K562 (cell line): Measurements from ENCODE around the gene SLC2A4RG. TPM values are rescaled to one million over a fixed set of nuclear protein-coding genes. Genes with fewer than 3 reads are reported as not detected.

Source experiments
- ATAC-seq: fragments of 200-7000 bp; cut with Tn5 transposase; 3 replicates; pipeline ENCODE4 v1.9.1; 2020; ENCODE audit warnings: moderate library complexity
- BruUV-seq: library from RNA; stranded (reverse); fragments of 400-500 nt; replicated peaks from 2 replicates; lab custom pipeline; 2021; lab: Mats Ljungman, UMichigan
- CTCF ChIA-PET: fragments of 300-600 bp; formaldehyde crosslinking; extraction: SDS; loops from one replicate; lab custom pipeline; 2021; ENCODE audit warnings: low intra/inter-chr PET ratio; lab: Yijun Ruan, JAX
- POLR2A ChIA-PET: fragments of 300-600, 350-650 bp; sonication (Branson Sonifier 250); formaldehyde crosslinking; extraction: SDS; loops from one replicate; lab custom pipeline; 2021; ENCODE audit warnings: antibody characterized with exemption, inconsistent platforms; lab: Yijun Ruan, JAX
- DNase-seq, 4 experiments: peaks; one replicate each; pipeline versions ENCODE4 v3.0.0 to v3.0.0-alpha.2; 2011 to 2018; ENCODE audit warnings: low spot score in 3 of 4, mixed read lengths in 3 of 4; ENCODE audit errors: extremely low read depth in 1 of 4
- FAIRE-seq: peaks from 2 replicates; lab custom pipeline; 2011; peaks lifted over from hg19 to GRCh38; lab: Jason Lieb, UNC
- H2AFZ ChIP-seq: 2 replicates; pipeline ENCODE4 v1.6.0; 2011; ENCODE audit warnings: low read depth, low read length, control low read depth, inconsistent platforms
- H3K27ac ChIP-seq: fragments of 200-600 bp; 3 replicates; pipeline ENCODE4 v1.8.0; 2011; ENCODE audit warnings: low read depth, mild to moderate bottlenecking, control low read depth, inconsistent platforms, low read length, moderate library complexity, mixed read lengths; ENCODE audit errors: extremely low read depth
- H3K27me3 ChIP-seq, 2 experiments: fragments of 300-600 bp in 1 of 2; 2 replicates in 1 of 2; 3 replicates in 1 of 2; pipeline versions ENCODE4 v1.6.0 to v1.8.0; 2011; ENCODE audit warnings: inconsistent platforms in 2 of 2, low read length in 2 of 2, mild to moderate bottlenecking in 1 of 2, mixed read lengths in 1 of 2, moderate library complexity in 1 of 2; ENCODE audit not compliant: control insufficient read depth in 2 of 2, insufficient read depth in 2 of 2
- H3K36me3 ChIP-seq: fragments of 300-600 bp; 3 replicates; pipeline ENCODE4 v1.8.0; 2011; ENCODE audit warnings: mild to moderate bottlenecking, low read length, inconsistent platforms; ENCODE audit not compliant: control insufficient read depth, insufficient read depth
- H3K4me1 ChIP-seq, 2 experiments: fragments of 200-600 bp in 1 of 2; replicated peaks in 1 of 2; 2 replicates in 1 of 2; 3 replicates in 1 of 2; pipeline versions ENCODE4 v1.5.1 to v1.8.0; 2011; ENCODE audit warnings: inconsistent platforms in 2 of 2, low read length in 2 of 2, mild to moderate bottlenecking in 1 of 2, mixed read lengths in 1 of 2, moderate library complexity in 1 of 2; ENCODE audit not compliant: control insufficient read depth in 2 of 2, insufficient read depth in 2 of 2
- H3K4me2 ChIP-seq: 2 replicates; pipeline ENCODE4 v1.6.1; 2011; ENCODE audit warnings: low read length, control low read depth, inconsistent platforms, mixed read lengths; ENCODE audit not compliant: insufficient read depth
- H3K4me3 ChIP-seq: fragments of 200-600 bp; sonication (generic), shearing (Covaris generic); 2 replicates; pipeline ENCODE4 v1.5.1; 2016; ENCODE audit warnings: control low read depth, inconsistent platforms
- H3K79me2 ChIP-seq: fragments of 200-600 bp; 3 replicates; pipeline ENCODE4 v1.8.0; 2011; ENCODE audit warnings: low read length, inconsistent platforms; ENCODE audit not compliant: control insufficient read depth, insufficient read depth
- H3K9ac ChIP-seq, 2 experiments: 2 replicates each; pipeline versions ENCODE4 v1.6.0 to v1.6.1; 2011; ENCODE audit warnings: low read depth in 2 of 2, low read length in 2 of 2, control low read depth in 1 of 2, inconsistent platforms in 1 of 2, mild to moderate bottlenecking in 1 of 2, mixed read lengths in 1 of 2; ENCODE audit not compliant: insufficient read depth in 1 of 2
- H3K9me1 ChIP-seq: one replicate; pipeline ENCODE4 v1.6.0; 2011; ENCODE audit warnings: inconsistent platforms, mild to moderate bottlenecking, low read length, moderate library complexity; ENCODE audit not compliant: control insufficient read depth, insufficient read depth
- H3K9me3 ChIP-seq: replicated peaks from 2 replicates; pipeline ENCODE4 v1.5.1; 2011; ENCODE audit warnings: low read depth, low read length, inconsistent platforms; ENCODE audit not compliant: control insufficient read depth, insufficient read depth
- H4K20me1 ChIP-seq: replicated peaks from 2 replicates; pipeline ENCODE4 v1.6.1; 2011; ENCODE audit warnings: low read length, inconsistent platforms, mixed read lengths; ENCODE audit not compliant: control insufficient read depth, insufficient read depth
- ARID1B ChIP-seq: fragments of 450-650 bp; IDR thresholded peaks from 2 replicates; pipeline ENCODE4 v1.6.1; 2016; ENCODE audit warnings: antibody characterized with exemption, mild to moderate bottlenecking, inconsistent platforms
- CREM ChIP-seq: IDR thresholded peaks from 2 replicates; pipeline ENCODE4 v1.6.1; 2014; ENCODE audit warnings: antibody characterized with exemption, low read depth
- EHMT2 ChIP-seq: fragments of 450-650 bp; IDR thresholded peaks from 2 replicates; pipeline ENCODE4 v1.6.1; 2018; ENCODE audit warnings: antibody characterized with exemption
- ETV5 ChIP-seq: sonication (generic); formaldehyde crosslinking; IDR thresholded peaks from 2 replicates; pipeline ENCODE4 v1.4.0; 2020; ENCODE audit warnings: low read depth, mild to moderate bottlenecking, missing genetic modification reagents
- FUS ChIP-seq: fragments of 200-400 bp; formaldehyde crosslinking; optimal IDR thresholded peaks from 2 replicates; pipeline ENCODE3; 2017; ENCODE audit warnings: low read depth, low read length
- KDM5B ChIP-seq: fragments of 200-600 bp; sonication (generic); IDR thresholded peaks from 2 replicates; pipeline ENCODE4 v1.6.1; 2012; ENCODE audit warnings: low read depth, mild to moderate bottlenecking, moderate library complexity, low read length, control low read depth, inconsistent platforms; ENCODE audit not compliant: insufficient replicate concordance
- MAFK ChIP-seq: IDR thresholded peaks from 2 replicates; pipeline ENCODE4 v1.6.1; 2011; ENCODE audit warnings: low read length, improper control_type of control experiment
- MCM3 ChIP-seq: fragments of 450-650 bp; IDR thresholded peaks from 2 replicates; pipeline ENCODE4 v1.6.1; 2016
- MYBL2 ChIP-seq, 2 experiments: fragments of 450-650 bp in 1 of 2; sonication (generic) in 1 of 2; formaldehyde crosslinking in 1 of 2; IDR thresholded peaks; 2 replicates each; pipeline versions ENCODE4 v1.6.1 to v1.8.1; 2017 to 2022; ENCODE audit warnings: borderline replicate concordance in 1 of 2, inconsistent platforms in 1 of 2, low read depth in 1 of 2, mild to moderate bottlenecking in 1 of 2, missing genetic modification reagents in 1 of 2, moderate library complexity in 1 of 2
- PHB2 ChIP-seq: fragments of 450-650 bp; IDR thresholded peaks from 2 replicates; pipeline ENCODE4 v1.6.1; 2017; ENCODE audit warnings: low read depth
- POLR2A ChIP-seq: fragments of 450-650 bp; conservative IDR thresholded peaks from 2 replicates; pipeline ENCODE4 v1.6.1; 2016
- RBFOX2 ChIP-seq: fragments of 200-400 bp; formaldehyde crosslinking; IDR thresholded peaks from 2 replicates; pipeline ENCODE4 v1.6.1; 2017; ENCODE audit warnings: low read depth, mild to moderate bottlenecking, low read length, moderate library complexity
- RBM39 ChIP-seq: fragments of 200-400 bp; formaldehyde crosslinking; optimal IDR thresholded peaks from 2 replicates; pipeline ENCODE3; 2018; ENCODE audit warnings: low read depth, low read length
- RUNX1 ChIP-seq: sonication (generic); IDR thresholded peaks from 2 replicates; pipeline ENCODE4 v1.6.1; 2016; ENCODE audit warnings: antibody characterized with exemption, low read depth
- SMARCA4 ChIP-seq: fragments of 450-650 bp; IDR thresholded peaks from 2 replicates; pipeline ENCODE4 v1.6.1; 2016
- TCFL5 ChIP-seq: fragments of 250-450 bp; sonication (Bioruptor Pico); conservative IDR thresholded peaks from 2 replicates; pipeline ENCODE4 v1.6.1; 2021; ENCODE audit warnings: mild to moderate bottlenecking, moderate library complexity, matching md5 sums
- ZBTB7A ChIP-seq: IDR thresholded peaks from 2 replicates; pipeline ENCODE4 v1.6.1; 2011; ENCODE audit warnings: low read depth, mild to moderate bottlenecking, low read length, moderate library complexity, borderline replicate concordance; ENCODE audit not compliant: control insufficient read depth
- ZBTB8A ChIP-seq: fragments of 450-650 bp; IDR thresholded peaks from 2 replicates; pipeline ENCODE4 v1.6.1; 2018; ENCODE audit warnings: mild to moderate bottlenecking, moderate library complexity; ENCODE audit not compliant: partially characterized antibody
- ZFX ChIP-seq: sonication (generic); formaldehyde crosslinking; IDR thresholded peaks from 2 replicates; pipeline ENCODE4 v1.8.0; 2022; ENCODE audit warnings: mild to moderate bottlenecking, missing genetic modification reagents, moderate library complexity
- ZKSCAN8 ChIP-seq: fragments of 200-800 bp; sonication (Bioruptor generic); IDR thresholded peaks from 2 replicates; pipeline ENCODE4 v1.6.1; 2016; ENCODE audit warnings: missing genetic modification characterization, missing compliant biosample characterization
- ZNF184 ChIP-seq: sonication (generic); formaldehyde crosslinking; IDR thresholded peaks from 2 replicates; pipeline ENCODE4 v1.5.0; 2020; ENCODE audit warnings: missing genetic modification reagents
- ZNF77 ChIP-seq: fragments of 250-450 bp; sonication (Bioruptor Pico); IDR thresholded peaks from 2 replicates; pipeline ENCODE4 v1.5.0; 2020
- ZNF780A ChIP-seq: fragments of 250-450 bp; sonication (Bioruptor Pico); IDR thresholded peaks from 2 replicates; pipeline ENCODE4 v1.5.0; 2021; ENCODE audit warnings: mild to moderate bottlenecking
- WGBS: fragments of 100-300 bp; shearing (Covaris generic); methylation state at CpG from one replicate; pipeline ENCODE4 v1.1.6; 2016; ENCODE audit warnings: low coverage, mixed read lengths; ENCODE audit not compliant: insufficient coverage; ENCODE audit errors: missing lambda C conversion rate; 5-methylcytosine and 5-hydroxymethylcytosine counted together
- in situ Hi-C: fragments of 300-500 bp; cut with MboI; formaldehyde crosslinking; loops from 4 replicates; pipeline ENCODE4 v1.15.0; 2018; ENCODE audit warnings: inconsistent platforms, mixed read lengths
- intact Hi-C: fragments of 100-400 bp; cut with micrococcal nuclease; formaldehyde crosslinking; loops from 2 replicates; pipeline ENCODE4 v1.14.2; 2022
- polyA plus RNA-seq, 8 experiments: library from polyadenylated mRNA; depleted of rRNA in 4 of 8; stranded (reverse) in 5 of 8; unstranded in 3 of 8; fragments of >200 nt; fragmentation: Nextera tagmentation in 2 of 8; fragmentation: Illumina TruSeq in 1 of 8; extraction: Ambion mirVana in 2 of 8; extraction: Trizol in 1 of 8; gene quantifications; 2 replicates each; pipeline versions ENCODE4 v1.2.1 to v1.2.3, GENCODE V29; 2011 to 2014; ENCODE audit warnings: inconsistent platforms in 1 of 8, missing spikeins in 1 of 8
- total RNA-seq, 7 experiments: library from RNA; depleted of rRNA in 6 of 7; stranded (reverse); fragments of >200 nt in 6 of 7; fragmentation: Illumina TruSeq in 2 of 7; extraction: Trizol in 2 of 7; gene quantifications; 2 replicates each; pipeline versions ENCODE4 v1.2.1 to v1.2.3, GENCODE V29; 2011 to 2021; ENCODE audit warnings: low replicate concordance in 1 of 7
- TF ChIP-seq, protein P1 (sequence below): fragments of 250-450 bp; sonication (Bioruptor Pico); IDR thresholded peaks from 2 replicates; pipeline ENCODE4 v1.8.0; 2021; ENCODE audit warnings: moderate library complexity, mild to moderate bottlenecking, inconsistent platforms

SLC2A4RG gene
- total and polyA plus RNA-seq, 9 of the 15 experiments (the other 6 are each of a cell fraction or from before 2014, with no cell fraction given): 0.34 to 97.3 (median 26.5) TPM

DNA sequence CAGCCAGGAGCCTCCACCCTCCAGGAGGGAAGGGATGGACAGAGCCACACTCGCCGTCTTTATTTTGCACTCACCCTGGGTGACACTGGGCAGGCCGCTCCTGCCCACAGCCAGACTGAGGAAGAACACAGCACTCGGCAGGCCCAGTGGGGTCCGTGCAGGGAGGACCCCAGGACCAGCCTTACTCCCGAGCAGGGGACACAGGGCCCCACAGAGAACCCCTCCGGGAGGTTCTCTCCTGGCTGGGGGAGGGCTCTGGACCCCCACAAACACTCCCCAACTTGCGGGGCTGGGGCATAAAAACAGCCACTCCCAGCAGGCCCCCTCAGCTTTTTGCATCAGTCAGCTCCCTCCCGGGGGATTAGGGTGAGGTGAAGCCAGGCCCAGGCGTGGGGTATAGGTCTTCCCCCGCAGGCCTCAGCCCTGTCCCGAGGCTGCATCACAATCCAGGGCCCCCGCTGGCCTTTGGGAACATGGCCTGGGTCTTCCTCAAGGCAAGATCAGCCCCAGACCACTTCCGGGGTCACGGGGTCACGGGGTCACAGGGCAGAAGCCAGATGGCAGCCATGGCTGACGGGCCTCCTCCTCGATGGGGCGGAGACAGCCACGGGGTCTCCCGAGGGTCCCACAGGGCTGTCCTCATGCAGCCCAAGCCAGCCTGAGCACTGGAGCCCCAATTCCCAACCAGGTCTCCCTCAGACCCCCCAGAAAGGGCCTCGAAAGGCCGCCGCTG, 39.9 kb upstream of the SLC2A4RG start:
- H3K9ac ChIP-seq: peak overlapping the region; percentile 15 to 84; a peak in 3 of 4 replicates
- BruUV-seq: TSS peak; percentile 29
- H3K36me3 ChIP-seq: peaks cover 28% of the 10 kb centered on the region; the same call in 2 of the 3 replicates
- ChIA-PET POLR2A (interaction anchor here (3.1 kb wide), 1 partner anchor 8 kb away, joined by 27 read pairs; the partner anchor contains the start of genes ARFRP1 and ZGPAT), CTCF (no interaction called here)
- H3K4me2 ChIP-seq: no peak overlapping the region
- H3K79me2 ChIP-seq: no peaks in the 10 kb centered on the region
- DNase-seq (peak in 3 of 4 experiments; percentile 38 to 58 (median 50)), ATAC-seq (peak; percentile 1), FAIRE-seq (no peak)
- no peaks in the 10 kb centered on the region for H3K9me3 ChIP-seq
- peaks cover 9 to 90% of the 10 kb centered on the region in 2 experiments for H3K4me1 ChIP-seq
- intact Hi-C loops: loop anchor here (10.0 kb wide), 2 partner anchors 85 to 165 kb away; partner anchors contain the start of gene PTK6
- WGBS: 69% methylated on average over 19 of the region's 24 CpGs
- in situ Hi-C loops: no loop called here
- H3K27me3 ChIP-seq: no peaks in the 10 kb centered on the region
- H3K9me1 ChIP-seq: no peaks in the 10 kb centered on the region
- no peaks in the 10 kb centered on the region; the same call in 1 of the 2 replicates for H4K20me1 ChIP-seq
- no peak overlapping the region for H3K4me3 ChIP-seq
- H2AFZ ChIP-seq: no peak overlapping the region
- H3K27ac ChIP-seq: peak overlapping the region; percentile 61
- TF ChIP-seq MYBL2 (IDR thresholded peaks at IDR 0.05; ENCODE audit: low read depth) (no peak), MYBL2 (CRISPR knock-in tag; IDR thresholded peaks at IDR 0.05; ENCODE audit: borderline replicate concordance) (no peak), POLR2A (no peak; the same call in 1 of the 2 replicates), ZBTB8A (no peak), ETV5 (no peak), MAFK (no peak), FUS (no peak), MCM3 (no peak), ZFX (0 out of 2 replicates have a peak, but pooled peaks have one; percentile 8), KDM5B (no peak), ZNF77 (CRISPR knock-in tag) (no peak), RUNX1 (no peak), ZNF184 (CRISPR knock-in tag) (no peak), PHB2 (no peak), RBM39 (no peak), SMARCA4 (no peak), TCFL5 (CRISPR knock-in tag) (no peak), EHMT2 (no peak), ZNF780A (no peak), ZKSCAN8 (no peak), ARID1B (0 out of 2 replicates have a peak, but pooled peaks have one; percentile 3), CREM (no peak), RBFOX2 (peak; percentile 42; the same call in 1 of the 2 replicates), ZBTB7A (peak; percentile 37; the same call in 1 of the 2 replicates)
- TF ChIP-seq, protein P1, sequence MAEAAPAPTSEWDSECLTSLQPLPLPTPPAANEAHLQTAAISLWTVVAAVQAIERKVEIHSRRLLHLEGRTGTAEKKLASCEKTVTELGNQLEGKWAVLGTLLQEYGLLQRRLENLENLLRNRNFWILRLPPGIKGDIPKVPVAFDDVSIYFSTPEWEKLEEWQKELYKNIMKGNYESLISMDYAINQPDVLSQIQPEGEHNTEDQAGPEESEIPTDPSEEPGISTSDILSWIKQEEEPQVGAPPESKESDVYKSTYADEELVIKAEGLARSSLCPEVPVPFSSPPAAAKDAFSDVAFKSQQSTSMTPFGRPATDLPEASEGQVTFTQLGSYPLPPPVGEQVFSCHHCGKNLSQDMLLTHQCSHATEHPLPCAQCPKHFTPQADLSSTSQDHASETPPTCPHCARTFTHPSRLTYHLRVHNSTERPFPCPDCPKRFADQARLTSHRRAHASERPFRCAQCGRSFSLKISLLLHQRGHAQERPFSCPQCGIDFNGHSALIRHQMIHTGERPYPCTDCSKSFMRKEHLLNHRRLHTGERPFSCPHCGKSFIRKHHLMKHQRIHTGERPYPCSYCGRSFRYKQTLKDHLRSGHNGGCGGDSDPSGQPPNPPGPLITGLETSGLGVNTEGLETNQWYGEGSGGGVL (CRISPR knock-in tag): no peak
